ENCODE measurements around the gene KCTD14. TPM values are rescaled to one million over a fixed set of nuclear protein-coding genes. Genes with fewer than 3 reads are reported as not detected.
A peak's percentile ranks its signal among the peaks of the same experiment; 100 is the strongest.

The KCTD14 gene
- polyA plus RNA-seq, 2 of the 4 experiments (the other 2 are of a cell fraction) = 2.7 to 3.2 TPM

- CTCF ChIA-PET = interaction anchor here (1.0 to 1.4 kb wide), 3 partner anchors 9 to 18 kb away, joined by 3 to 4 read pairs (median 4); no protein-coding TSS in a partner anchor
- Histone ChIP-seq H3K4me3 (no peak overlapping the region), H3K4me1 (no peaks in the 10 kb centered on the region), H3K4me2 (no peak overlapping the region), H3K27ac (no peak overlapping the region), H3K9me3 (no peaks in the 10 kb centered on the region)
- ATAC-seq (no peak), FAIRE-seq (no peak), DNase-seq (ENCODE audit: low read depth in 1 of 2, low spot score in 1 of 2) (no peak)
- WGBS (ENCODE audit: missing lambda C conversion rate) = 82% methylated on average over 2 of the region's 2 CpGs
- POLR2A ChIA-PET = interaction anchor here (2.0 kb wide), 1 partner anchor 14 kb away, joined by 10 read pairs; the partner anchor contains the start of gene INTS4
- TF ChIP-seq KDM1A (IDR thresholded peaks at IDR 0.05; ENCODE audit: low read depth) (no peak), RCOR1 (IDR thresholded peaks at IDR 0.05; ENCODE audit: low read depth, low read length) (no peak), CBX2 (IDR thresholded peaks at IDR 0.05; ENCODE audit: borderline replicate concordance, low read depth) (no peak), NR3C1 (IDR thresholded peaks at IDR 0.05) (no peak), CBX8 (IDR thresholded peaks at IDR 0.05) (no peak), RARB (CRISPR knock-in tag; IDR thresholded peaks at IDR 0.05) (no peak), HOXB5 (CRISPR knock-in tag; IDR thresholded peaks at IDR 0.05) (no peak), ZNF302 (CRISPR knock-in tag; IDR thresholded peaks at IDR 0.05) (no peak), FOXS1 (CRISPR knock-in tag; IDR thresholded peaks at IDR 0.05) (no peak), GATA3 (IDR thresholded peaks at IDR 0.05; ENCODE audit: borderline replicate concordance) (no peak)
- TF ChIP-seq, protein P1, sequence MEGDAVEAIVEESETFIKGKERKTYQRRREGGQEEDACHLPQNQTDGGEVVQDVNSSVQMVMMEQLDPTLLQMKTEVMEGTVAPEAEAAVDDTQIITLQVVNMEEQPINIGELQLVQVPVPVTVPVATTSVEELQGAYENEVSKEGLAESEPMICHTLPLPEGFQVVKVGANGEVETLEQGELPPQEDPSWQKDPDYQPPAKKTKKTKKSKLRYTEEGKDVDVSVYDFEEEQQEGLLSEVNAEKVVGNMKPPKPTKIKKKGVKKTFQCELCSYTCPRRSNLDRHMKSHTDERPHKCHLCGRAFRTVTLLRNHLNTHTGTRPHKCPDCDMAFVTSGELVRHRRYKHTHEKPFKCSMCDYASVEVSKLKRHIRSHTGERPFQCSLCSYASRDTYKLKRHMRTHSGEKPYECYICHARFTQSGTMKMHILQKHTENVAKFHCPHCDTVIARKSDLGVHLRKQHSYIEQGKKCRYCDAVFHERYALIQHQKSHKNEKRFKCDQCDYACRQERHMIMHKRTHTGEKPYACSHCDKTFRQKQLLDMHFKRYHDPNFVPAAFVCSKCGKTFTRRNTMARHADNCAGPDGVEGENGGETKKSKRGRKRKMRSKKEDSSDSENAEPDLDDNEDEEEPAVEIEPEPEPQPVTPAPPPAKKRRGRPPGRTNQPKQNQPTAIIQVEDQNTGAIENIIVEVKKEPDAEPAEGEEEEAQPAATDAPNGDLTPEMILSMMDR (IDR thresholded peaks at IDR 0.05) = no peak
- TF ChIP-seq, protein P2, sequence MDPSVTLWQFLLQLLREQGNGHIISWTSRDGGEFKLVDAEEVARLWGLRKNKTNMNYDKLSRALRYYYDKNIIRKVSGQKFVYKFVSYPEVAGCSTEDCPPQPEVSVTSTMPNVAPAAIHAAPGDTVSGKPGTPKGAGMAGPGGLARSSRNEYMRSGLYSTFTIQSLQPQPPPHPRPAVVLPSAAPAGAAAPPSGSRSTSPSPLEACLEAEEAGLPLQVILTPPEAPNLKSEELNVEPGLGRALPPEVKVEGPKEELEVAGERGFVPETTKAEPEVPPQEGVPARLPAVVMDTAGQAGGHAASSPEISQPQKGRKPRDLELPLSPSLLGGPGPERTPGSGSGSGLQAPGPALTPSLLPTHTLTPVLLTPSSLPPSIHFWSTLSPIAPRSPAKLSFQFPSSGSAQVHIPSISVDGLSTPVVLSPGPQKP (IDR thresholded peaks at IDR 0.05; ENCODE audit: low read depth, low read length) = no peak
These were observed 14.0 kb downstream of the KCTD14 start for GRCh38 chr11:78009062-78009461.

DNA sequence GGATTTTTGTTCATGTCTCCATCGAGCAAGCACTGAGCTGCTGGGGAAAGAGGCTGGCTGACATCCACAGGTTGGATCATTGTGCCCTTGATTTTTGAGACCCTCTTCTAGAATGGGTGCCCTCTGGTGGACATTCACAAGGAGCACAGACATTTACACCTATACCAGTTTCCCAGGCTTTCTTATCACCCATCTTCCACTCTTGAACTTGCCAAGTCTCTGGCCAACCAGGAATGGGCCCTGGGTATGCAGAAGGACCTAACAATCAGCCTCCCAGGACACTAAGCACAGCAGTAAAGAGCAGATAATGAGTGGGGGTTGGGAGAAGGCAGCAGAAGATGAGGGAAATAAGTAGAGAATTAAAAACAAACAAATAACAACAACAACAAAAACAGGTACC, 22.9 kb downstream of the KCTD14 start:
- no peaks in the 10 kb centered on the region for H3K9me3 ChIP-seq
- DNase-seq (ENCODE audit: low read depth in 1 of 2, low spot score in 1 of 2) = peak; percentile 43 to 72
- WGBS (ENCODE audit: missing lambda C conversion rate) = 0% methylated on average over 1 of the region's 1 CpG
- no peak for FAIRE-seq
- peak; percentile 95 for ATAC-seq
- no peak overlapping the region for H3K27ac ChIP-seq
- POLR2A ChIA-PET = no interaction called here
- CTCF ChIA-PET = interaction anchor here (0.7 to 5.9 kb wide), 20 partner anchors 8 to 261 kb away, joined by 3 to 47 read pairs (median 6); no protein-coding TSS in a partner anchor
- H3K4me3 ChIP-seq = no peak overlapping the region
- H3K4me1 ChIP-seq = 0 out of 3 replicates have a peak, but pooled peaks cover 3% of the 10 kb centered on the region
- no peak overlapping the region for H3K4me2 ChIP-seq
- TF ChIP-seq PHF8 (IDR thresholded peaks at IDR 0.05; ENCODE audit: borderline replicate concordance, low read depth) (no peak), CEBPB (IDR thresholded peaks at IDR 0.05) (no peak), HEYL (CRISPR knock-in tag; IDR thresholded peaks at IDR 0.05) (no peak), SMC3 (IDR thresholded peaks at IDR 0.05) (peak; percentile 77), MAFK (IDR thresholded peaks at IDR 0.05; ENCODE audit: partially characterized antibody) (no peak), HDAC2 (IDR thresholded peaks at IDR 0.05) (no peak), HES2 (IDR thresholded peaks at IDR 0.05) (no peak), RAD21 (conservative IDR thresholded peaks at IDR 0.05 in 1 of 2, IDR thresholded peaks at IDR 0.05 in 1 of 2) (peak; percentile 56 to 59), TFCP2L1 (CRISPR knock-in tag; IDR thresholded peaks at IDR 0.05) (no peak), ZNF302 (CRISPR knock-in tag; IDR thresholded peaks at IDR 0.05) (no peak), RCOR1 (IDR thresholded peaks at IDR 0.05; ENCODE audit: low read depth, low read length) (no peak)
- TF ChIP-seq, protein P3, sequence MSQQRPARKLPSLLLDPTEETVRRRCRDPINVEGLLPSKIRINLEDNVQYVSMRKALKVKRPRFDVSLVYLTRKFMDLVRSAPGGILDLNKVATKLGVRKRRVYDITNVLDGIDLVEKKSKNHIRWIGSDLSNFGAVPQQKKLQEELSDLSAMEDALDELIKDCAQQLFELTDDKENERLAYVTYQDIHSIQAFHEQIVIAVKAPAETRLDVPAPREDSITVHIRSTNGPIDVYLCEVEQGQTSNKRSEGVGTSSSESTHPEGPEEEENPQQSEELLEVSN (IDR thresholded peaks at IDR 0.05; ENCODE audit: borderline replicate concordance, low read depth) = no peak
- TF ChIP-seq, protein P4, sequence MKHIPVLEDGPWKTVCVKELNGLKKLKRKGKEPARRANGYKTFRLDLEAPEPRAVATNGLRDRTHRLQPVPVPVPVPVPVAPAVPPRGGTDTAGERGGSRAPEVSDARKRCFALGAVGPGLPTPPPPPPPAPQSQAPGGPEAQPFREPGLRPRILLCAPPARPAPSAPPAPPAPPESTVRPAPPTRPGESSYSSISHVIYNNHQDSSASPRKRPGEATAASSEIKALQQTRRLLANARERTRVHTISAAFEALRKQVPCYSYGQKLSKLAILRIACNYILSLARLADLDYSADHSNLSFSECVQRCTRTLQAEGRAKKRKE (CRISPR knock-in tag; IDR thresholded peaks at IDR 0.05; ENCODE audit: low read depth) = no peak
- TF ChIP-seq, protein P1 (IDR thresholded peaks at IDR 0.05) = peak; percentile 78
